OCI-LY1 (cell line): ENCODE measurements around the gene SGPP1.

Experiments
- EZH2 ChIP-seq: fragments of 200-600 bp; sonication (generic), shearing (Covaris generic); IDR thresholded peaks from 2 replicates; pipeline ENCODE4 v1.8.0; 2017; ENCODE audit warnings: borderline replicate concordance, mixed run types, mild to moderate bottlenecking, antibody characterized with exemption, low read length, moderate library complexity, mixed read lengths
- TF ChIP-seq, protein P1 (sequence below): fragments of 200-600 bp; sonication (generic), shearing (Covaris generic); IDR thresholded peaks from 2 replicates; pipeline ENCODE4 v1.5.1; 2017; ENCODE audit warnings: mild to moderate bottlenecking, antibody characterized with exemption, low read length, moderate library complexity, mixed read lengths

GRCh38 chr14:63652406-63652805 lies 75.5 kb downstream of the SGPP1 start:
- TF ChIP-seq, protein P1, sequence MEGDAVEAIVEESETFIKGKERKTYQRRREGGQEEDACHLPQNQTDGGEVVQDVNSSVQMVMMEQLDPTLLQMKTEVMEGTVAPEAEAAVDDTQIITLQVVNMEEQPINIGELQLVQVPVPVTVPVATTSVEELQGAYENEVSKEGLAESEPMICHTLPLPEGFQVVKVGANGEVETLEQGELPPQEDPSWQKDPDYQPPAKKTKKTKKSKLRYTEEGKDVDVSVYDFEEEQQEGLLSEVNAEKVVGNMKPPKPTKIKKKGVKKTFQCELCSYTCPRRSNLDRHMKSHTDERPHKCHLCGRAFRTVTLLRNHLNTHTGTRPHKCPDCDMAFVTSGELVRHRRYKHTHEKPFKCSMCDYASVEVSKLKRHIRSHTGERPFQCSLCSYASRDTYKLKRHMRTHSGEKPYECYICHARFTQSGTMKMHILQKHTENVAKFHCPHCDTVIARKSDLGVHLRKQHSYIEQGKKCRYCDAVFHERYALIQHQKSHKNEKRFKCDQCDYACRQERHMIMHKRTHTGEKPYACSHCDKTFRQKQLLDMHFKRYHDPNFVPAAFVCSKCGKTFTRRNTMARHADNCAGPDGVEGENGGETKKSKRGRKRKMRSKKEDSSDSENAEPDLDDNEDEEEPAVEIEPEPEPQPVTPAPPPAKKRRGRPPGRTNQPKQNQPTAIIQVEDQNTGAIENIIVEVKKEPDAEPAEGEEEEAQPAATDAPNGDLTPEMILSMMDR = no peak
- no peak for TF ChIP-seq EZH2
